Right atrium auricular region (tissue), 2 donors: Measurements from ENCODE around the gene UNC5B. TPM values are rescaled to one million over a fixed set of nuclear protein-coding genes. Genes with fewer than 3 reads are reported as not detected.

Experiments used
- DNase-seq: peaks from one replicate; pipeline ENCODE4 v3.0.0-alpha.2; 2019; ENCODE audit warnings: low spot score
- H3K27ac ChIP-seq, 2 donors: fragments of 200-600 bp; sonication (generic); 1 replicate in 1 of 2; 2 replicates in 1 of 2; pipeline ENCODE4 v1.5.1; 2016 to 2019
- H3K27me3 ChIP-seq, 2 donors: fragments of 200-600 bp; sonication (generic); one replicate each; pipeline versions ENCODE4 v1.5.1 to v1.6.0; 2017 to 2019
- H3K36me3 ChIP-seq: fragments of 200-600 bp; sonication (generic); one replicate; pipeline ENCODE4 v1.5.1; 2016
- H3K4me1 ChIP-seq, 2 donors: fragments of 200-600 bp; sonication (generic); one replicate each; pipeline versions ENCODE4 v1.5.1 to v1.6.0; 2017 to 2019
- H3K4me3 ChIP-seq, 2 donors: fragments of 200-600 bp; sonication (generic); 1 replicate in 1 of 2; 2 replicates in 1 of 2; pipeline ENCODE4 v1.5.1; 2017 to 2019; ENCODE audit warnings: mild to moderate bottlenecking in 1 of 2, moderate library complexity in 1 of 2
- H3K9me3 ChIP-seq, 2 donors: fragments of 200-600 bp; sonication (generic); one replicate each; pipeline ENCODE4 v1.5.1; 2019
- CTCF ChIP-seq, 2 donors: fragments of 200-600 bp; sonication (generic); IDR thresholded peaks; one replicate each; pipeline ENCODE4 v1.5.1; 2019; ENCODE audit warnings: antibody characterized with exemption in 2 of 2
- total RNA-seq, 2 donors: library from RNA; depleted of rRNA; stranded (reverse); fragments of >200 nt; gene quantifications; one replicate each; pipeline ENCODE4 v1.1.0, GENCODE V29; 2016

UNC5B gene
- total RNA-seq, 2 donors from 2014 or later, result 10.9 to 29.2 TPM

DNA sequence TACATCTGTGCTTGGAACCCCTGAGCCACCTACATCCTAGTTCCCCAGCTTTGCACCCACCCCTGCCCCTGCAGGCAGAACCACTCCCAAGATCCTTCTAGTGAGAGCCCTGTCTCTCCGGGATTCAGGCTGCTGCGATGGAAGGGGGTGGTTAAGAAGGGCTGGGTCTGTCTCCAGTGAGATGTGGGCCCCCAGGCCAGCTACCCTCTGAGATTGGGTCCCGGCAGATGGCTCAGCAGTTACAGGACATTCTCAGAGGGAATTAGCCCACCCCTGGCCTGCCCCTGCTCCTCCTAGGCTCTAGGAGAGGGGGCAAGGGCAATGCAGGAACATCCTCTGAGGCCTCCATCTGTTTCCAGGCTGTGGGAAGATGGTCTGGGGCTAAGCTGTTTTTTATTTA lies 134.4 kb downstream of the UNC5B start:
- no peak overlapping the region for H3K27ac ChIP-seq
- TF ChIP-seq CTCF (IDR thresholded peaks at IDR 0.05), result no peak
- no peaks in the 10 kb centered on the region for H3K9me3 ChIP-seq
- no peak for DNase-seq
- no peak overlapping the region for H3K4me3 ChIP-seq
- H3K27me3 ChIP-seq, result no peaks in the 10 kb centered on the region
- H3K4me1 ChIP-seq, result no peaks in the 10 kb centered on the region
- H3K36me3 ChIP-seq, result no peaks in the 10 kb centered on the region

- no peaks in the 10 kb centered on the region for H3K4me1 ChIP-seq
- no peaks in the 10 kb centered on the region for H3K9me3 ChIP-seq
- H3K27ac ChIP-seq, result no peak overlapping the region
- H3K4me3 ChIP-seq, result no peak overlapping the region
- no peak for TF ChIP-seq CTCF (IDR thresholded peaks at IDR 0.05)
- peaks cover 3% of the 10 kb centered on the region for H3K36me3 ChIP-seq
- DNase-seq, result no peak
- H3K27me3 ChIP-seq, result no peaks in the 10 kb centered on the region
Measured at GRCh38 chr10:71347587-71348395, 135.4 kb downstream of the UNC5B start.

DNA sequence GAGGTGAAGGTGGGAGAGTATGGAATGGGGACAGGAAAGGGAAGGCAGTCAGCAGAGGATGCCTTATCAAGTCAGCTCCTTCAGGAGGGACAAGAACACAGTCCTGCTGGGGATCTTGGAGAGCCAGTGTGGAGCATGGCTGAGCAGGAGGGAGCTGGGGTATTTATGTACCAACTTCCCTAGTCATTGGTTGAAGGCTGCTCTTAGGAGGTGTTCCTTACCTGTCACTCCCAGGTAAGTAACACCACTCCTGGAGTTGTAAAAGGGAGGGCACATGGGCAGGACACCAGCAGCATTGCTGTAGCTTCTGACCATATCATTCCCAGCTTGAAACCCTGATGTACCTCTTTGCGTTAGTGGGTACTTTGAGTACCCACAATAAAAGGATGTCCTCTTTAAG lies 136.5 kb downstream of the UNC5B start:
- H3K4me1 ChIP-seq, result no peaks in the 10 kb centered on the region
- H3K4me3 ChIP-seq, result no peak overlapping the region
- DNase-seq, result no peak
- peaks cover 8% of the 10 kb centered on the region for H3K36me3 ChIP-seq
- no peaks in the 10 kb centered on the region for H3K27me3 ChIP-seq
- no peak overlapping the region for H3K27ac ChIP-seq
- no peak for TF ChIP-seq CTCF (IDR thresholded peaks at IDR 0.05)
- H3K9me3 ChIP-seq, result no peaks in the 10 kb centered on the region

- Histone ChIP-seq H3K27me3 (no peaks in the 10 kb centered on the region), H3K4me3 (no peak overlapping the region), H3K4me1 (no peaks in the 10 kb centered on the region), H3K27ac (no peak overlapping the region), H3K36me3 (peaks cover 8% of the 10 kb centered on the region), H3K9me3 (no peaks in the 10 kb centered on the region)
- DNase-seq, result no peak
- TF ChIP-seq CTCF (IDR thresholded peaks at IDR 0.05), result no peak
Measured at GRCh38 chr10:71349406-71349805, 137.0 kb downstream of the UNC5B start.

DNA sequence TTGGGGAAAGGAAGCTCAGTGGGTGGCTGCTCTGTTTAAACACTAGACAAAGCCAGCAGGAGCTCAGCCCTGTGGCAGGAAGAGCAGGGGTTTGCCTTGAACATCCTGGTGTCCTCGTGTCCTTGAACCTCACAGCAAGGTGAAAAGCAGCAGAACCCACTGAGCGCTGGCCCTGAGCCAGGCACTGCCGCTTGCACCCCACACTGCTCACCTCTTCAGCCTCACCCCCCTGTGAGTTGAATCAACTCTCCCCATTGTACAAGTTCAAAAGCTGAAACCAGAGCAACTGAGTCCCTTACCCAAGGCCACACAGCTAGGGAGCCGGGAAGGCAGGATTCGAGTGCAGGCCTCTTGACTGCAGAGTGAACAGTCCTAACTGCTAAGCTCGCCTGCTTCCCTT lies 138.7 kb downstream of the UNC5B start:
- Histone ChIP-seq H3K9me3 (no peaks in the 10 kb centered on the region), H3K4me1 (no peaks in the 10 kb centered on the region), H3K27ac (no peak overlapping the region), H3K36me3 (peaks cover 9% of the 10 kb centered on the region), H3K27me3 (no peaks in the 10 kb centered on the region), H3K4me3 (no peak overlapping the region)
- TF ChIP-seq CTCF (IDR thresholded peaks at IDR 0.05), result no peak
- DNase-seq, result no peak
